ENCODE data around the gene PARD6A.

The PARD6A gene

DNA sequence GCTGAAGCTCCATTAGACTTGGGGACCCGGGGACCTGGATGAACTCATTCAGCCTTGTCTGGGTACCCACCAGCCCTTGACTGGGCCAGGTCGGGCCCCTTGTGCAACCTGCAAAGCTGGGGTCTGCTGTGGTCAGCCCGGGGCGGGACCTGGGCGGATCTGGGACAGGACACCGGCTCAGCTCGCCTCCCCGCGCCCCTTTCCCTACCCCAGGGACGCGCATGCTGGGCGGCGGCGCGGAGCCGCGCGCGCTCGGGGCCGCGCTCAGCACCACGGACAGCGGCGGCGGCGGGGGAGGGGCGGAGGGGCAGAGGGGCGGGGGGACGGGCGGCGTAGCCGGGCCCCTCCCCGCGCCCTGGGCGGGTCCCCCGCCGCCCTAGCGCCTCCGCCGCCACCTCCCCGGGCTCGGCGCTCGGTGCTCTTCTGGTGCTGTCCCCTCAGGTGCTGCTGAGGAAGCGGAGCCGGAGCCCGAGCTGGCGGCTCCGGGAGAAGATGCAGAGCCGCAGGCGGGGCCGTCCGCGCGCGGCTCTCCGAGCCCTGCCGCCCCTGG lies 8.1 kb upstream of the PARD6A start:
- TF ChIP-seq ZFP30 (CRISPR knock-in tag; IDR thresholded peaks at IDR 0.05) (no peak), POU6F1 (CRISPR knock-in tag; IDR thresholded peaks at IDR 0.05; ENCODE audit: borderline replicate concordance, low read depth) (no peak), RARB (CRISPR knock-in tag; IDR thresholded peaks at IDR 0.05) (no peak), CSDC2 (CRISPR knock-in tag; IDR thresholded peaks at IDR 0.05) (no peak), SNAI2 (CRISPR knock-in tag; IDR thresholded peaks at IDR 0.05) (no peak), TCF4 (CRISPR knock-in tag; IDR thresholded peaks at IDR 0.05; ENCODE audit: borderline replicate concordance) (no peak), CSRNP3 (CRISPR knock-in tag; IDR thresholded peaks at IDR 0.05) (no peak), TOX (CRISPR knock-in tag; IDR thresholded peaks at IDR 0.05; ENCODE audit: borderline replicate concordance) (no peak), ISL1 (CRISPR knock-in tag; IDR thresholded peaks at IDR 0.05) (no peak), OSR1 (CRISPR knock-in tag; IDR thresholded peaks at IDR 0.05) (no peak), BACH2 (CRISPR knock-in tag; IDR thresholded peaks at IDR 0.05; ENCODE audit: borderline replicate concordance) (no peak), ZC3H10 (CRISPR knock-in tag; IDR thresholded peaks at IDR 0.05) (no peak), ZFP3 (CRISPR knock-in tag; IDR thresholded peaks at IDR 0.05) (no peak), ARNTL (CRISPR knock-in tag; IDR thresholded peaks at IDR 0.05; ENCODE audit: borderline replicate concordance, low read depth) (no peak), ZNF70 (CRISPR knock-in tag; IDR thresholded peaks at IDR 0.05) (no peak), ESRRG (CRISPR knock-in tag; IDR thresholded peaks at IDR 0.05) (no peak)
- TF ChIP-seq, protein P1, sequence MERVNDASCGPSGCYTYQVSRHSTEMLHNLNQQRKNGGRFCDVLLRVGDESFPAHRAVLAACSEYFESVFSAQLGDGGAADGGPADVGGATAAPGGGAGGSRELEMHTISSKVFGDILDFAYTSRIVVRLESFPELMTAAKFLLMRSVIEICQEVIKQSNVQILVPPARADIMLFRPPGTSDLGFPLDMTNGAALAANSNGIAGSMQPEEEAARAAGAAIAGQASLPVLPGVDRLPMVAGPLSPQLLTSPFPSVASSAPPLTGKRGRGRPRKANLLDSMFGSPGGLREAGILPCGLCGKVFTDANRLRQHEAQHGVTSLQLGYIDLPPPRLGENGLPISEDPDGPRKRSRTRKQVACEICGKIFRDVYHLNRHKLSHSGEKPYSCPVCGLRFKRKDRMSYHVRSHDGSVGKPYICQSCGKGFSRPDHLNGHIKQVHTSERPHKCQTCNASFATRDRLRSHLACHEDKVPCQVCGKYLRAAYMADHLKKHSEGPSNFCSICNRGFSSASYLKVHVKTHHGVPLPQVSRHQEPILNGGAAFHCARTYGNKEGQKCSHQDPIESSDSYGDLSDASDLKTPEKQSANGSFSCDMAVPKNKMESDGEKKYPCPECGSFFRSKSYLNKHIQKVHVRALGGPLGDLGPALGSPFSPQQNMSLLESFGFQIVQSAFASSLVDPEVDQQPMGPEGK (CRISPR knock-in tag; IDR thresholded peaks at IDR 0.05; ENCODE audit: borderline replicate concordance) = no peak
- TF ChIP-seq, protein P2, sequence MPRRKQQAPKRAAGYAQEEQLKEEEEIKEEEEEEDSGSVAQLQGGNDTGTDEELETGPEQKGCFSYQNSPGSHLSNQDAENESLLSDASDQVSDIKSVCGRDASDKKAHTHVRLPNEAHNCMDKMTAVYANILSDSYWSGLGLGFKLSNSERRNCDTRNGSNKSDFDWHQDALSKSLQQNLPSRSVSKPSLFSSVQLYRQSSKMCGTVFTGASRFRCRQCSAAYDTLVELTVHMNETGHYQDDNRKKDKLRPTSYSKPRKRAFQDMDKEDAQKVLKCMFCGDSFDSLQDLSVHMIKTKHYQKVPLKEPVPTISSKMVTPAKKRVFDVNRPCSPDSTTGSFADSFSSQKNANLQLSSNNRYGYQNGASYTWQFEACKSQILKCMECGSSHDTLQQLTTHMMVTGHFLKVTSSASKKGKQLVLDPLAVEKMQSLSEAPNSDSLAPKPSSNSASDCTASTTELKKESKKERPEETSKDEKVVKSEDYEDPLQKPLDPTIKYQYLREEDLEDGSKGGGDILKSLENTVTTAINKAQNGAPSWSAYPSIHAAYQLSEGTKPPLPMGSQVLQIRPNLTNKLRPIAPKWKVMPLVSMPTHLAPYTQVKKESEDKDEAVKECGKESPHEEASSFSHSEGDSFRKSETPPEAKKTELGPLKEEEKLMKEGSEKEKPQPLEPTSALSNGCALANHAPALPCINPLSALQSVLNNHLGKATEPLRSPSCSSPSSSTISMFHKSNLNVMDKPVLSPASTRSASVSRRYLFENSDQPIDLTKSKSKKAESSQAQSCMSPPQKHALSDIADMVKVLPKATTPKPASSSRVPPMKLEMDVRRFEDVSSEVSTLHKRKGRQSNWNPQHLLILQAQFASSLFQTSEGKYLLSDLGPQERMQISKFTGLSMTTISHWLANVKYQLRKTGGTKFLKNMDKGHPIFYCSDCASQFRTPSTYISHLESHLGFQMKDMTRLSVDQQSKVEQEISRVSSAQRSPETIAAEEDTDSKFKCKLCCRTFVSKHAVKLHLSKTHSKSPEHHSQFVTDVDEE (CRISPR knock-in tag; IDR thresholded peaks at IDR 0.05) = no peak
- TF ChIP-seq, protein P3, sequence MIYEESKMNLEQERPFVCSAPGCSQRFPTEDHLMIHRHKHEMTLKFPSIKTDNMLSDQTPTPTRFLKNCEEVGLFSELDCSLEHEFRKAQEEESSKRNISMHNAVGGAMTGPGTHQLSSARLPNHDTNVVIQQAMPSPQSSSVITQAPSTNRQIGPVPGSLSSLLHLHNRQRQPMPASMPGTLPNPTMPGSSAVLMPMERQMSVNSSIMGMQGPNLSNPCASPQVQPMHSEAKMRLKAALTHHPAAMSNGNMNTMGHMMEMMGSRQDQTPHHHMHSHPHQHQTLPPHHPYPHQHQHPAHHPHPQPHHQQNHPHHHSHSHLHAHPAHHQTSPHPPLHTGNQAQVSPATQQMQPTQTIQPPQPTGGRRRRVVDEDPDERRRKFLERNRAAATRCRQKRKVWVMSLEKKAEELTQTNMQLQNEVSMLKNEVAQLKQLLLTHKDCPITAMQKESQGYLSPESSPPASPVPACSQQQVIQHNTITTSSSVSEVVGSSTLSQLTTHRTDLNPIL (CRISPR knock-in tag; IDR thresholded peaks at IDR 0.05; ENCODE audit: low read depth) = no peak
- peak; percentile 7 for ATAC-seq

DNA sequence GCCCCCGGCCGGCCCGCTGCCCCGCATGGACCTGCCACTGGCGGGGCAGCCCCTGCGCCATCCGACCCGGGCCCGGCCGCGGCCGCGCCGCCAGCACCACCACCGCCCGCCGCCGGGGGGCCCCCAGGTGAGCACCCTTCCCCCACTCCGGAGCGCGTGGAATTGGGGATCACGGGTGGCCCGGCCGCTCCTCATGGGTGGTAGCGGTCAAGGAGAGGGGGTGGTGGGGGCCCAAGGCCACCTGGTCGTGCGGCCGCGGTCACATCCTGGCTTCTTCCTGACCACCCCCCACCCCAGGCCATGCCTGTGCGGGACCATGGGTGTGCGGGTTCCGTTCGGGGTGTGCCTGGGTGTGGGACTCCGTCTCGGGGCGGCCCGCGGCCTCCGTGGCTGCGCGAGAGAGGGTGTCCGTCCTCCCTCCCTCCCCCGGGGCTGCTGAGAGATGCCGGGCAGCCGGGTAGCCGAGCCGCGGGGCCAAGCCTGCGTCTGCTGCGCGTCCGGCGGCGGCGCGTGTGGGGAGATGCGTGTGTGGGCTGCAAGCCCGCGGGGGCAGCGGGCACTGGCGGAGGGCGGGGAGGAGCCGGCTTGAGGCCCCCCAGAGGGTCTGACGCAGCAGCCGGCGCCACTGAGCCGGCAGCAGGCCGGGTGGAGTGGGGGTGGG lies 7.5 kb upstream of the PARD6A start:
- peak; percentile 53 for ATAC-seq
- no peak for TF ChIP-seq ESRRG (CRISPR knock-in tag; IDR thresholded peaks at IDR 0.05)
- TF ChIP-seq CSRNP3 (CRISPR knock-in tag; IDR thresholded peaks at IDR 0.05) = no peak
- no peak for TF ChIP-seq PPARA (CRISPR knock-in tag; IDR thresholded peaks at IDR 0.05; ENCODE audit: borderline replicate concordance)
- no peak for TF ChIP-seq ZFP3 (CRISPR knock-in tag; IDR thresholded peaks at IDR 0.05)
- TF ChIP-seq ZFP30 (CRISPR knock-in tag; IDR thresholded peaks at IDR 0.05) = no peak
- no peak for TF ChIP-seq ZNF8 (CRISPR knock-in tag; IDR thresholded peaks at IDR 0.05)
- no peak for TF ChIP-seq OSR1 (CRISPR knock-in tag; IDR thresholded peaks at IDR 0.05)
- no peak for TF ChIP-seq SNAI2 (CRISPR knock-in tag; IDR thresholded peaks at IDR 0.05)

All from SK-N-SH treated with all-trans-retinoic acid at 6 μM for 48 hours (cell line).